Measurements from ENCODE around the gene PLA2G2C.
A peak's percentile ranks its signal among the peaks of the same experiment; 100 is the strongest.

Gene PLA2G2C

DNA sequence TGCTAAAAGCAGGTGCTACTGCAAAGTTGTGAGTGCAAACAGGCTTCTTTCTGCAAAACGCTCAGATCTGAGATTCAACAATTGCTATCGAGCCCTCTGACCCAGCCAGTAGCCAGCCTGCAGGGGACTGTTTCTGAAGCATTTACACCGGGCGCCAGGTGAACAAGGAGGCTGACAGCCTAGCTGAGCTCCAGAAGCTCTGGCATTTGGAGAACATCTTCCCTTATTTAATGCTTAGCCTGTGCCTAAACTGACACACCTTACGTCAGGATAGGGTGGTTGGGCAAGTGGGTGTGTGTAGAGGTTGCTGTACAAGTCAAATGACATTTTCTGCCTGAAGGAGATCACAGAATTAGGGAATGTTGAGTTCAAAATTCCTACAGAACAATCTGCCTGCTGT lies 15.8 kb upstream of the PLA2G2C start:
- DNase-seq = no peak

DNA sequence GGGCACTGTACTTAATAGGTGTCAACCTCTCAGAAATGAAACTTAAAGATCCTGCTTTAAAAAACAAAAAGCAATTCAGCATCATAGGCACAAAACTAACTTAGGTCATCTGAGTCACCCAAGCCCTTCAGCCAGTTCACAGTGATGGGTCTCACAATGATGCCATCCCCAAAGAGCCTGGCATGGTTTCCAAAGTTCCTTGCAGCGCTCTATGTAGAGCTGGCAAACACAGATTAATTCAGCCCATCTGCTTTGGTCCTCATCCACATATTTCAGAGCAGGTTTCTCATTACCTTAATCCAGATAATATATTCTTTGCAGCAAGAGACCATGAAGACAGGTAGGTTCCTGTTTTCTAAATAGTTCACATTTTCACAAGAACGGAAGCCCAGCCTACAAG lies 14.6 kb upstream of the PLA2G2C start:
- no peak for DNase-seq

DNA sequence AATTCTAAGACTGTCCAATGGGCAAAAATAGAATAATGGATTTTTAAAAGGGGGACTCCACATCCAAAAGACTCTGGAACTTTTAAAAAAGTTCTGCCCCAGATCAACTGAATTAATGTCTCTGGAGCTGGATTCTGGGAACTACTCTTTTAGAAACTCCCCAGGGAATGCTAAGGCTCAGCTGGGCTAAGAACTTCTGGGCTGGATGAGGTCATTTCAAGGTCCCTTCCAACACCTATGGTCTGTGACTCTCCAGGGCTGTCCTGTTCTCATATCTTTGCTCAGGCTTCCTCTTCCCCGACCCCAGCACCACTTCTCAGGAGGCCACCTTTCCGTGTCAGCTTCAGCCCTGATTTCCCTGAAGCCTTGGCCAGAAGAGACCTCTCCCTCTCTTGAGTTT lies 13.5 kb upstream of the PLA2G2C start:
- DNase-seq = no peak

DNA sequence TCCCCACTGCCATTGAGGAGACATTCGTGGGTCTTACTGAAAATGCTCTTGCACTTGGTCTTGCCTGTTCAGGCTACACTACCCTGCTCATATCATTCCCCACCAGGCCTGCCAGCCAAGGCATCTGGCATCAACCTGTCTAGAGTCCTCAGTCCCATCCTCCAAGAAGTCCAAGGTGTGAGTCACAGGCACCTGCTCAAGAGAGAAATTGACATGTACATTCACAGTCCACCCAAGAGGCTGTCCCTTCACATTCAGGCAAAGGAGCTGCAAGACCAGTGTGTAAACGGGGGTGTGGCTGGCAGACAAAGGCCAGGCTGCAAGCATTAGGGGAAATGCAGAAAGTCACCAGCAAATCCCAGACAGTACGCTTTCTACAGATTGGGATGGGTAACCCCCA lies 13.1 kb upstream of the PLA2G2C start:
- no peak for DNase-seq

DNA sequence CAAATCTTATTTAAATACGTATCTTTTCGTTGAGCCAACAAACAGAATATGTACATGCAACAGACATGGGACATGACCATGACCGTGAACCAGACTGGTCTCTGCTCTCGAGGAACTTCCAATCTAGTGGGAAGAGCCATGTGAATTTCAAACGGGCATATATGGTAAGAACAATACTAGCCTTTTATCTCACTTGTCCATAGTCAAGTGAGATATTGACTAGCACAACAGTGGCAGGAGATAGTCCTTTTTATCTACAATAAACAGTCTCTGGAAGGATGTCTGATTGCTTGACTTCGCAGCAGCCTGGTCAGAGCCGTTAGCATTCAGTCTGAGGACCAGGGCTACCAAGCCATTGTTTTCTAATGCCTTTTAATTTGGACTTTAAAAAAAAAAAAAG lies 12.6 kb upstream of the PLA2G2C start:
- DNase-seq = no peak

DNA sequence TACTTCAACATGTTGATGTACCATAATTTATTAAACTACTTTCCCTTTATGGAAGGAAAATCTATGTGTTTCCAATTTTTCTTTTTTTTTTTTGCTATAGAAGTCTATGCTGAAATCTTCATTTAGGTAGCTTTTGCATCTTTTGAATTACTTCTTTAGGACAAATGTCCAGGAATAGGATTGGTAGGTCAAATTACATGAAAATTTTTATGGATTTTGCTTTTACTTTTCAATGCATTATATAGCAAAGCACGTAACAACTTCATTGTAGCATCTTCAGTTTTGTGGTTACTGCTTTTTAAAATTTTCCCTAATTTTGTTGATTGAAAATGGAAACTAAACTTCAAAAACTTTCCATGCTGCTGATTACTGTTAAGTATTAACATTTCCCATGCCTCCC lies 12.0 kb upstream of the PLA2G2C start:
- no peak for DNase-seq

DNA sequence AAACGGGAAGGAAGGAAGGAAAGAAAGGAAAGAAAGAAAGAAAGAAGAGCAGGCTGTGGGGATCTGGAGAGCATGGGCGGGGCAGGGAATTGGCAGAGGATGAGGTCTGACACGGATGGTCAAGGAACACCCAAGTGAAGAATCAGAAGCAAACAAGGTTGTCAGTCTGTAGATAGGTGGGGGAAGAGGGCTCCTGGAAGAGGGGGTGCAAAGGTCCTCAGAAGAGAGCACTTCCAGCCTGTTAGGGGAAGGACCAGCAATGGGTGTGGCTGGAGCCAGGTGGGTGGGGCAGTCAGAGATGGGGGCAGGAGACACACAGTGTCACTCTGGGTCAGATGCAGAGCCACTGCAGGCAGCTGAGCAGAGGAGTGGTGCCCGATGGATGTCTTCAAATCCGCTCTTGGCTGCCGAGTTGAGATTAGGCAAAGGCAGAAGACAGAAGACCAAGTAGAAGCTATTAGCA lies 11.0 kb upstream of the PLA2G2C start:
- DNase-seq = no peak

DNA sequence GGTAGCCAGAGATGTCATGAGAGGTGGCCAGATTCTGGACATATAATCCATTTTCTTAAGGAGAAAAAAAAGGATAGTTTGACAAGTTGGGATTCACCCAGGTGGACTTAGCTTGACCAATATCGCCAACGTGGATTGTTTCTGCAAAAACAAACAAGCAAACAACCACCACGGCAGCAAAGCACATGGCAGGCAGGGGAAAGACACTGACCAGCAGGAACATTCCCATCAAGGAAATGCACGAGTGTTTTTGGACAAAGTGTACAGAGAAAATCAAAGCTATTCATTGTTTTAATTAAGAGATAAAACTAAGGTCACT lies 9.1 kb upstream of the PLA2G2C start:
- no peak for DNase-seq

DNA sequence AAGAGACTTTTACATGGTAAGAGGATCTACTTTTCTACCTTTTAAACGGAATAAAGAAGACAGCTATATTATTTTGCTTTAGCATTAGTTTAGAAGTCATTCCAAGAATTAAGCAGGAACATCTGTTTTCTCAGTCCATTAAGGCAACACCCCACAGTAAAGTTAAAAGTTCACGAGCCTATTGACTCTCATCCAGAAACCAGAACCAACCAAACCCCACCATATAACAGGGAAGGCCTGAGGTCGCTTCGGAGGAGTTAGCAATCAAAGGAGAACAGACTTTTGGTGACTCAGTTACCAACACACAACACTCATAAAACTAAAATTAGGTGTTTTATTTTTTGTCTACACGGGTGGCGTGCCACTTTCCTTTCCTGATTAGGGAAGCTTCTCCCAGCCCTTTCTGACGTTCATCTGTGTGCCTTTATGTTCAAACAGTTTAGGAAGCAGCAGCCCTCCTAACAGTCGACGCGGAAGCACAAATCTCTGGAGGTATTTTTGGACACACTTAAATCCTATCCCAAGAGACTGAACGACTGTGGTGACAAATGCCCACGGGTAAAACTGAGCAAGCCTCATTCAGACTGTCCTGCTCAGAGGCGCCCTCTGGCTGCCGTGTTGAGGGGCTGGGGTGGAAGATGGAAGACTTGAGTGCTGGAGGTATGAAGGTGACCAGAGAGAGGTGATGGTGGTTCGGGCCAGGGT lies 8.6 kb upstream of the PLA2G2C start:
- peak; percentile 64 to 74 for DNase-seq

DNA sequence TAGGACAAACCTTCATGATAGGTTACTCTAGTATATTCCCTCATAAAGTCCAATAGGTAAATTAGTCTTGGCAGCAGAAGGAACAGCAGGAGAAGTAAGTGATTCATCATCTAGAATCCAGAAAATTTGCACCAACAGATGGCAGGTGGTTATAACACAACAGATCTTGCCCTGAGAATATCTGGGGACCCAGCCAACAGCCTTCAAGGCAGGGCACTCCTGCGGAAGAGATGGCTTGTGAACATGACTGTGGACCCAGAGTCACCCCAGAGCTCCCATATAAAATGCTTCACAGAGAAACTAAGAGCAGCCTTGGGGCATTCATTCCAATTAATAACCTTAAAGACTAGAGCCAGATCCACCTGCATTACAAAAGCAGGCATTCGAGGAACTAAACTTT lies 7.9 kb upstream of the PLA2G2C start:
- DNase-seq = no peak

DNA sequence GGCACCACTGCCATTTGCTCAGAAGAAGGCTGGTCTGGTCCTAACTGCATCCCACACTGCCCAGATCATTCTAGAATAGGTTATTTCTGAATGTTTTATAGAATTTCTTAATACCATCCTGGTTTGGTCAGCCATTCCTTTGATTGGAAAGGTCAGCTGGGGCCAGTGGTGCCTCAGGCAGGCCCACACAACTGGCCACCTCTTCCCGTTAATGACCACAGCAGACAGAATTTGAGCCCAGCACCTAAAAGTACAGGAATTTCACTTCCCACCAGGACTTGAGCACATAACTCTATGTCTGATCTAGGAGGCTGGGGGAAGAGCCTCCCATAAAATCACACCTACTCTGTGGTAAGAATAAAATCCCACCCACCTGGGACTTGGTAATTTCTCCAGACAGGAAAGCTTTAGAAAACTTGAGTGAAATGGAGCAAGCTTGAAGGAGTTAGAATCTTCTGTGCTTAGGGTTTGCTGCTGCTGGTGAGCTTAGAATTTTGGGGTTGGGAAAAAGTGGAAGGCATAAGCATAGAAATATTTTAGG lies 6.6 kb upstream of the PLA2G2C start:
- DNase-seq = no peak

DNA sequence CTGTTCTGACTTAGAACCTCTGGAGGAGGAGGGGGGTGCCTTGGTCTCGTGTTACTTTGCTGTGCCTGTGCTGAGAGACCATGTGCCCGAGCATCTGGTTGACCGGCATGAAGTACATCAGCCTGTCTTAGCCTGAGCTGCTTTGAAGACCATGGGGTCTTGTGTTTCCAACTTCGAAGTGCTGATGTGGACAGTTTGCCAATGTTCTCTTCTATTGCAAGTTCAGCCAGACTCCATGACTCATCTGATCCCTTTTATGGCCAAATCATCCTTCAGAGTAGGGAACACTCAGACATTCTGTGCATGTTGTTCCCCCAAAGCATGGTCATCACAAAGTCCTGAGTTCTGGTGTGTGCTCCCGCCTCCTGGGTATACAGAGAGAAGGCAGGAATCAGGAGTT lies 6.0 kb upstream of the PLA2G2C start:
- DNase-seq = no peak

DNA sequence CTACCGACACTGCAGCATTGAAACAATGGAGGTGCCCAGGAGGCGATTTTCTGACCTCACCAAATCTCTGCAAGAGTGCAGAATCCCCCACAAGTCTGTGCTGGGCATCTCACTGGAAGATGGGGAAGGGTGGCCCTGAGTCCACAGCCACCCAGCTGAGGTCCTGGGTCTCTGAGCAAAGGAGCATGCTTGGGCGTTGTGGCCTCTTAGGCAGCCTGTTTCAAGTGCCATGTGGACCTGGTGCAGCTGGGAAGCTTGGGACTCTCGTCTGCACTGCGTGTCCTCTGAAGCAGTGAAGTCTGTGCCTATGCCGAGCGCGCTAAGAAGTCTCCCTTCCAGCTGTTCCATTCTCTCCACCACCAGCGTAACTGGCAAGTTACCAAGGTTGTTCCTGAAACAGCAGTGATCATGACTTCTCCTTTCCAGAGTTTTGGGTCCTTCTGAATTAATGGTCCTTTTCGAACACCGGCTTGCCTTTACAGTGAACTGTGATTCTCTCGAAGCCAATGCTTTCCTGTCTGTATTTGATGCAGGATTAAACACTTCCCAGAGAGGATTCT lies 5.0 kb upstream of the PLA2G2C start:
- no peak for DNase-seq

DNA sequence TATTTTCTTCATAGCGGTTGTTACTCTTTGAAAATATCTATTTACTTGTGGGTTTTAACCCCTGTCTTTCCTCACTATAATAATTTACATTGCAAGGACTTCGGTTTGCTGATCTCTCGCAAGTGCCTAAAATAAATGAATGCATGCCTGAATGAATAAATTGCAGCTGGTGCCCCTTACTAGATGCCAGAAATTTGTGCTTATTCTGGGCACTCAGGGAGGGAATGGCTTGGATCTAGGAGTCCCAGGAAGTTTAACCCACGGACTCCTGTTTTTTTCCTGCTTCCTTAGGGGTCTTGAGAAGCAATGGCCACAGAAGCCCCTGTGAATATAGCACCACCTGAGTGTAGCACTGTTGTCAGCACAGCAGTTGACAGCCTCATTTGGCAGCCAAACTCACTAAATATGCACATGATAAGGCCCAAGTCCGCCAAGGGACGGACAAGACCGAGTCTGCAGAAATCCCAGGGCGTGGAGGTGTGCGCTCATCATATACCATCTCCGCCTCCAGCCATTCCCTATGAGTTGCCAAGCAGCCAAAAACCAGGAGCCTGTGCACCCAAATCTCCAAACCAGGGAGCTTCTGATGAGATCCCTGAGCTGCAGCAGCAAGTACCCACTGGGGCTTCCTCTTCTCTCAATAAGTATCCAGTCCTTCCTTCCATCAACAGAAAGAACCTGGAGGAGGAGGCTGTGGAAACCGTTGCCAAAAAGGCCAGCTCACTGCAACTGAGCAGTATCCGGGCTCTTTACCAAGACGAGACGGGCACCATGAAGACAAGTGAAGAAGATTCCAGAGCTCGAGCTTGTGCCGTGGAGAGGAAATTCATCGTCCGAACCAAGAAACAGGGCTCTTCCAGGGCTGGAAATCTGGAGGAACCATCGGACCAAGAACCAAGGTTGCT lies 4.2 kb upstream of the PLA2G2C start:
- no peak for DNase-seq

DNA sequence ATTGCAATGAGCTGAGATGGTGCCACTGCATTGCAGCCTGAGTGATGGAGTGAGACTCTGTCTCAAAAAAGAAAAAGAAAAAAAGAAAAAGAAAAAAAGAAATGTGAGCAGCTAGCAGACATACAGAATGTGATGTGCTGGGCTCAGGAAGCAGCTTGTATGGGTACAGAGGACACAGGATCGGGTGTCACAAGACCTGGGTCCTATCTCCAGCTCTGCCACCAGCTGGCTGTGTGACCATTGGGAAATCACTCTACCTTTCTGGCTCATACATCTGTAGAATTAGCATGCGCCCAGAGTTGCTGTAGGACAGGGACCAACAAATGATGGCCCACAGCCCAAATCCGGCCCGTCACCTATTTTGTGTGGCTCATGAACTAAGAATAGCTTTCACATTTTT lies 3.3 kb upstream of the PLA2G2C start:
- no peak for DNase-seq

DNA sequence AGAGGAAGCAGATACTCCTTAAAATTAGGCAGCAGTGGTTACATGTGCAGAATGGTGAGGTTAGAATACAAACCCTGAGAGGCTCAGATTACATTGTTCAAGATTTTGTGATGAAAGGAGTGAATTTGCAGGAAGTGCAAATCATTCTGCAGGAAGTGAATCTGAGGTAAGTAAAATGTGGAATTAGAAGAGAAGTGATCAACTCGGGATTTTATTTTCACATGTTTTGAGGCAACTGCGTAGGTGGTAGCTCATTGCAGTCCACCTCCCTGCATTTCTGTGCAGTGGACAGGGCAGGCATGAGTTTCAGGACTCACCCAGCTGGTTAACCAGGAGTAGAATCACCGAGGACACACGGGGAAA lies 2.1 kb upstream of the PLA2G2C start:
- no peak for DNase-seq

DNA sequence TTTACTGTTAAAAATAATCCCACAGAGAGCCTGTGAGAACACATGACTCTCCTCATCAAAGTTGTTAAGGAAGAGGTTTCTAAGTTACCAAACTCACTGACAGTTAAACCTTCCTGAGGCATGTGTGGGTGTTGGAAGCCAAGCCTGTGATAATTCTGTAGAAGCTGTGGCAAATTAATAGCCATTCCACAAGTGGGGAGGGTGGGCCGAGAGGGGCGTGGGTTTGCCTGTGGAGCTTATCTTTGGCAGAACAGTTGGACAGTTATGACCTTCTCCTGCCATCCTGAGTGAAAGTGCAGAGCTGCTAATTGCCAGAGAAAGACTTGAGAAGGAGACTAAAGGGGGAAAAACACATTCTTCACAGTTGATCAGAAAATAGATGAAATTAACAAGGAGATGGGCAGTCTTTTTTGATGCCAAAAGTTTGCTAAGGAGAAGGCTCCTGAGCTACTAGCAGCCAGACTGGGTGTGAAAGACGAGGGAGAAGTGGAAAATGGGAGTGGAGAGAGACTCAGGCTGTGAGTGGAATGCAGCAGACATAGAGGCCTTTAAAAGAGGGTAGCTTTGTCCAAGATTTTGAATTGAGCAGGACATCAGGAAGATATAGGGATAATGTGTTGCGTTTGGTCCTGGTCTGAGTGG lies 1.6 kb upstream of the PLA2G2C start:
- DNase-seq = no peak

DNA sequence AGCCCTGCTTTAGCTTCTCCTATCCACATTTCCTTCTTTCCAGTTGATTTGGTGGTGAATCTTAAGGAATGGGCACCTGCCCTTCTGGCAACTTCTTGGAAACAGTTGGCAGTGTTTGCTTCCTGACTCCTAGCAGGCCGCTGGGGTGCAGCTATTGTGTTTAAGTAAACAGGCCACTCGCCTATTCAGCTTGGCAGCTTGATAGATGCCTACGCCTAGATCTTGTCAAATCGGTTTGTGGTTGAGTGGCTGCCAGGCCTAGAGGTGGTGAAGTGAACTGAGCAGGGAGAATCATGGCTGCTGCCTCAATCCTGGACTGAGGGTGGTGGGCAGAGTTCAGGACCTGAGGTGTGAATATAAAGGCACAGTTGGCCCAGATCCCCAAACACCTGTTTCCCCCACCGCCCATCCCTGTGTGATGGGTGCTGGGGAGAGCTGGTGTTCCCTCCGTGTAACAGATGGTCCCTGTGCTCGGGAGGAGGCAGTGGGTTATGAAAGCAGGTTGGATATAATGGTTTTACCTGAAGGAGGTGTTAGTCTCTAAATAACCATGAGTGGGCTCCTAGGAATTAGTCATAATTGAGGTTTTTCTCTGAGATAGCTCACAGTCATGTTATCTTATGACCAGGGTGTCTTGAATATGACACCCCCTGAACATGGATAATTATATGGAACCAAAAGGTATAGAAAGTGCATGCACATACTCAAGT lies 940 bp upstream of the PLA2G2C start:
- peak; percentile 11 to 50 for DNase-seq

DNA sequence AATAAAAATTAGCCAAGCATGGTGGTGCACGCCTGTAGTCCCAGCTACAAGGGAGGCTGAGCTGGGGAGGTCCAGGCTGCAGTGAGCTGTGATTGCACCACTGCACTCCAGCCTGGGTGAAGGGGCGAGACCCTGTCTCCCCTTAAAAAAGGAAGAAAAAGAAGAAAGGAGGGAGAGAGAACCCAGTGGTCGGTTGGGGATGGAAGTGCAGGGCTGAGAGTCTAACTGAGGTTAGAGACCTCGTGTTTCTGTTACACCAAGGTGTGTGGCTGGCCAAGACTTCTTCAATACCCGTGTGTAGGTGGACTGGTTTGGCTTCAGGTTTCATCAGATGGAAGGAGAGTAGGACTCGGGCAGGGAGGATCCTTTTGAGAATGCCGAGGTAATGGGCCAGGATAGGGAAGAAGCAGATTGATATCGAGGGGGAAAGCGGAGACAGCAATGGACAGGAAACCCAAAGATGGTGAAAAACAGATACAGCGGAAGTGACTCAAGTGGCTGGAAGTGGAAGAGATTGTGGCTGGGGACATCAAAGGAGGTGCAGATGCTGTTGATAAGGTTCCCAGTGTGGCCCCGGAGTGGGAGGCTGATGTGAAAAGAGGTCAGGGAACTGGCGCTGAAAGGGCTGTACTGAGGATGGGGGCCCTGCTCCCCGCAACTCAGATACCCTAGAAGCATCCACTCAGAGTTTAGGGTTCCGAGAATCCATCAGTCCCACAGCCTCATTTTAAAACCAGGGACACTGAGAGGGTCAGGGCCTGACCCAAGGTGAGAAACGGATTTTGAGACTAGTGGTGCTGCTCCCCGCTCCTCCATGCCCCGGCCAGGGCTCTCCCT lies 1.1 kb downstream of the PLA2G2C start:
- peak; percentile 64 to 75 for DNase-seq

DNA sequence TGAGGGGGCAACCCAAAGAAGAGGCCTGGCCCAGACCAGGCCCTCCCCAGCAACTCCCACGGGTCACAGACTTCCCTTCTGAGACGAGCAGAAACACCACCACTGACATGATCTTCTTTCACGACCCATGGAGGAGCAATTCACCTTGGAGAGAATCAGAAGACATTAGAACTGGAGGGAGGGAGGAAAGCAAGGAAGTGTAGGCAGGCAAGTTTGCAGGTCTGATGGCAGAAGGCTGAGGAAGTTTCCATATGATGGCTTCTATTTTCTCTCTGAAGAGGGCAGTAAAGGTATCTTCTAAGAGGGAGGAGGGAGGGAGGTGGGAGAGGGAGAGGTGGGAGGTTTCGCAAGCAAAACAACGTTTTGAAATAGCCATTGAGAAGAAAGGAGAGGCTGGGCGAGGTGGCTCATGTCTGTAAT lies 1.8 kb downstream of the PLA2G2C start:
- DNase-seq = no peak

DNA sequence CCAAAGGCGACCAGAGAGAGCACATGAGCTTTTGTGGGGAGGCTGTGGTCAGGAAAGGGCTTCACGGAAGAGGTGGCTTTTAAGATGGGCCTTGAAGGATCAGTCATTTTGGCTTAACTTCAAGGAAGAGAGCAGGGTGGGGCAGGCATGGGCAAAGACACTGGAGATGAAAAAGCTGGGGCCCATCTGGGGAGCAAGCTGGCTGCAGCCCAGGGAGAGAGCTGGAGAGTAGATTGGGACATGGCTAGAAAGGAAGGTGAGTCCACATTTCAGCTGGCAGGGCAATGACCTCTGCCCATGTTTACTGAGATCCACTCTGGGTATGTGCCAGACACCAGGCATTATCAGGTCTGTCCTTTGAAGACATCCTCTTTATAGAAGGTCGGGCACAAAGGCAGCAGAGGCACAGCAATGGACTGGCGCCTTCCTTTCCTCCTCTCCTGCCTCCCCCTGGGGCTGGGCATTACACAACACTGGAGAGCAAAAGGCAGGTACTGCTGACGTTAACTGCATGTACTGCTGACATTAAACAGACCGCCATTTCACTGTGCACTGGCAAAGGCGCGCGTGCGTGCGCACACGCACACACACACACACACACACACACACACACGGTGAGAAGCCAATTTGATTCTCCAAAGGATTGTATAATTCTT lies 2.6 kb downstream of the PLA2G2C start:
- no peak for DNase-seq

All from CD4-positive, alpha-beta T cell treated with Interferon alpha-2 for 1 hour (primary cell).